ENCODE measurements around the gene RPP14.
"Not testable (repeated sequence)": the region's sequence is repeated elsewhere in the genome, so short reads cannot be mapped to it uniquely, and the experiment has no call there.

RPP14 gene

DNA sequence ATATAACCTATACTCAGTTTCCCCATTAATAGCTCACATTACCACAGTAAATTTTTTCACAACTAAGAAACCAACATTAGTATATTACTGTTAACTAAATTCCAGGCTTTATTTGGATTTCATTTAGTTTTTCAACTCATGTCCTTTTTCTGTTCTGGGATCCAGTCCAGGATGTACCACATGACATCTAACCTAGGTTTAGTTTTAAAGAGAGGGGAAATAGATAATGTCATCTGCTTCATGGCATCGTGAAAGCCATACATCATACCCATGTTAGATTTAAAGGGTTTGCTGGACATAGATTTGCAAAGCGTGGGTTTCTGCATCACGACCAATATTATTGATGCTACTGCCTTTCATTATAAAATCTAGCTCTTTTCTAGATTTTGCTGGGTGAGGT, 33.2 kb upstream of the RPP14 start:
- no peak for DNase-seq
- no peak overlapping the region for H3K27ac Mint-ChIP-seq
- TF ChIP-seq, protein P1, sequence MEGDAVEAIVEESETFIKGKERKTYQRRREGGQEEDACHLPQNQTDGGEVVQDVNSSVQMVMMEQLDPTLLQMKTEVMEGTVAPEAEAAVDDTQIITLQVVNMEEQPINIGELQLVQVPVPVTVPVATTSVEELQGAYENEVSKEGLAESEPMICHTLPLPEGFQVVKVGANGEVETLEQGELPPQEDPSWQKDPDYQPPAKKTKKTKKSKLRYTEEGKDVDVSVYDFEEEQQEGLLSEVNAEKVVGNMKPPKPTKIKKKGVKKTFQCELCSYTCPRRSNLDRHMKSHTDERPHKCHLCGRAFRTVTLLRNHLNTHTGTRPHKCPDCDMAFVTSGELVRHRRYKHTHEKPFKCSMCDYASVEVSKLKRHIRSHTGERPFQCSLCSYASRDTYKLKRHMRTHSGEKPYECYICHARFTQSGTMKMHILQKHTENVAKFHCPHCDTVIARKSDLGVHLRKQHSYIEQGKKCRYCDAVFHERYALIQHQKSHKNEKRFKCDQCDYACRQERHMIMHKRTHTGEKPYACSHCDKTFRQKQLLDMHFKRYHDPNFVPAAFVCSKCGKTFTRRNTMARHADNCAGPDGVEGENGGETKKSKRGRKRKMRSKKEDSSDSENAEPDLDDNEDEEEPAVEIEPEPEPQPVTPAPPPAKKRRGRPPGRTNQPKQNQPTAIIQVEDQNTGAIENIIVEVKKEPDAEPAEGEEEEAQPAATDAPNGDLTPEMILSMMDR (IDR thresholded peaks at IDR 0.05): no peak
- peaks cover 5% of the 10 kb centered on the region for H3K27me3 Mint-ChIP-seq (ENCODE audit: low read depth, poor library complexity)
- no peak overlapping the region for H3K4me3 Mint-ChIP-seq
- H3K36me3 Mint-ChIP-seq (ENCODE audit: low read depth): peaks cover 49% of the 10 kb centered on the region
- peaks cover 21% of the 10 kb centered on the region for H3K9me3 Mint-ChIP-seq
- no peaks in the 10 kb centered on the region for H3K4me1 Mint-ChIP-seq

DNA sequence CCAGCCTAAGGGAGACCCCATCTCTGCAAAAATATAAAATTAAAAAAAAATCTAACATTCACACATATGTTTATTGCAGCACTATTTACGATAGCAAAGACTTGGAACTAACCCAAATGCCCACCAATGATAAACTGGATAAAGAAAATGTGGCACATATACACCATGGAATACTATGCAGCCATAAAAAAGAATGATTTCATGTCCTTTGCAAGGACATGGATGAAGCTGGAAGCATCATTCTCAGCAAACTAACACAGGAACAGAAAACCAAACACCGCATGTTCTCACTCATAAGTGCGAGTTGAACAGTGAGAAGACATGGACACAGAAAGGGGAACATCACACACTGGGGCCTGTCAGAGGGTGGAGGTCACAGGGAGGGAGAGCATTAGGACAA, 32.7 kb upstream of the RPP14 start:
- not testable (repeated sequence) for H3K27ac Mint-ChIP-seq; DNase-seq; H3K4me3 Mint-ChIP-seq; H3K27me3 Mint-ChIP-seq (ENCODE audit: low read depth, poor library complexity); H3K4me1 Mint-ChIP-seq
- Mint-ChIP-seq H3K36me3 (ENCODE audit: low read depth) (peaks cover 54% of the 10 kb centered on the region), H3K9me3 (peaks cover 26% of the 10 kb centered on the region)

DNA sequence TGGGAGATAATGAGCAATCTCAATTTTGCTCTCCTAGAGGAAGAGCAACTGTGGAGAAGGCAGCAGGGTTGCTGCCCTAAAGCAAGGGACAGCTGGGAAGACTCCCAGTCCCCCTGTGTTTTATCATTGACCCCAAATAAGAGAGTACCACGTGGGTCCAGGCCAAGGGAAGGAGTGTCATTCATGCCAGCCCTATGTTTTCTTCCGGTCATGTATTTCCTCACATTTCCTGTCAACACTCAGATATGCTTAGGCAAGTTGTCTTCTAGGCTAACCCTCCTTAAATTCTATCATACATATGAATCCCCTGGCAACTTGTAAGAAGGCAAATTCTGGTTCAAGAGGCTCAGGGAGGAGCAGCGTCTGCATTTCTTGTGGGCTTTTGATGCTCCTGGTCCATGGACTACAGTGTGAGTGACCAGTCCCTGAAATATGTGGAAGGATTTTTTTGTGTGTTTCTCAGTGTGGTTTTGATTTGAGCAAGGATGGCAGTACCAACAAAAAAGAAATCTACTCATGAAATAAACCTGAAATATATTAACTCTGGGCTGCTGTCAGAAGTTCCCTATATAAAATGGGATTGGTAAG, 31.9 kb upstream of the RPP14 start:
- no peaks in the 10 kb centered on the region for H3K4me1 Mint-ChIP-seq
- no peak for DNase-seq
- H3K9me3 Mint-ChIP-seq: peaks cover 29% of the 10 kb centered on the region
- TF ChIP-seq, protein P1 (IDR thresholded peaks at IDR 0.05): no peak
- no peak overlapping the region for H3K4me3 Mint-ChIP-seq
- H3K27me3 Mint-ChIP-seq (ENCODE audit: low read depth, poor library complexity): peaks cover 5% of the 10 kb centered on the region
- no peak overlapping the region for H3K27ac Mint-ChIP-seq
- peaks cover 61% of the 10 kb centered on the region for H3K36me3 Mint-ChIP-seq (ENCODE audit: low read depth)

DNA sequence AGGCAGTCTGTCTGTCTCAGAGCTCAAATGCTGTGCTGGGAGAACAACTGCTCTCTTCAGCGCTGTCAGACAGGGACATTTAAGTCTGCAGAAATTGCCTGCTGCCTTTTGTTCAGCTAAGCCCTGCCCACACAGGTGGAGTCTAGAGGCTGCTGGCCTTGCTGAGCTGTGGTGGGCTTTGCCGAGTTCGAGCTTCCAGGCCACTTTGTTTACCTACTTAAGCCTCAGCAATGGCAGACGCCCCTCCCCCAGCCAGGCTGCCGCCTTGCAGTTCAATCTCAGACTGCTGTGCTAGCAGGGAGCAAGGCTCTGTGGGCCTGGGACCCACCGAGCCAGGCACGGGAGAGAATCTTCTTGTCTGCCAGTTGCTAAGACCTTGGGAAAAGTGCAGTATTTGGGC, 25.0 kb upstream of the RPP14 start:
- H3K36me3 Mint-ChIP-seq (ENCODE audit: low read depth): peaks cover 78% of the 10 kb centered on the region
- no peak overlapping the region for H3K27ac Mint-ChIP-seq
- peaks cover 3% of the 10 kb centered on the region for H3K27me3 Mint-ChIP-seq (ENCODE audit: low read depth, poor library complexity)
- H3K4me1 Mint-ChIP-seq: peaks cover 7% of the 10 kb centered on the region
- no peak for DNase-seq
- H3K9me3 Mint-ChIP-seq: peaks cover 36% of the 10 kb centered on the region
- no peak overlapping the region for H3K4me3 Mint-ChIP-seq
- TF ChIP-seq, protein P1 (IDR thresholded peaks at IDR 0.05): no peak

DNA sequence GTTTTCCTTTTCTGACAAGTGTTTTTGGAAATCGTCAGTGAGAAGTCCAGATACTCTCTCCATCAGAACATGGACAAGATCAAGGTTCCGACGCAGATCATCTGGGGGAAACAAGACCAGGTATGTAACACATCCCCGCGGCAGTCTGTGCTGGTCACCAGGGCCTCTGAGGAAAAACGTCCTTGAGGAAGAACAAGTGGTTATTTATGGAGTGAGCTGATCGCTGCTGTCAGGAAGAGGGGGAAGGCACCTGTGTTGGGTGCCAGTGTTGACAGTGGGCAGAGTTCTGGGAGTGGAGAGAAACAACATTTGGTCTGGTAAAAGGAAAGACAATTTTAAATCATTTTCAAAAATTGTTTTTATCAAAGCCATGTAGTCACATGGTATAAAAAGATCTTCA, 20.7 kb upstream of the RPP14 start:
- Mint-ChIP-seq H3K27me3 (ENCODE audit: low read depth, poor library complexity) (peaks cover 6% of the 10 kb centered on the region), H3K9me3 (peaks cover 15% of the 10 kb centered on the region)
- TF ChIP-seq, protein P1 (IDR thresholded peaks at IDR 0.05): no peak

DNA sequence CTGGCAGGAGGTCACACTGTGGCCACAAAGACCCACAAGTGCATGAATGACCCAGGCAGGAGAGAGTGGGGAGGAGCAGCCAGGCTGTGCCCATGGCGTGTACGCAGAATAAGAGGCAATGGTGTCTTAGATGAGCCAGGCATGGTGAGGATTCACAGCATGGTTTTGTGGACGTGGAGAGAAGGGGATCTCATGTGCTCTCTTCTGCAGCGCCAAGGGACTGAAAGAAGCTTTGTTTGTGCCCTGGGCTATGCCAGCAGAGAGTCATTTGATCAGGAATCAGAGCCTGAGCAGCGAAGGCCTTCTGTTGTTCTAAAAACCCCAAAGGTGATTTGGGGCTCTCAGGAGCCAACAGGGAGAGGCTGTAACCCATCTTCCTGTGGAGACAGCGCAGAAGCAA, 18.7 kb upstream of the RPP14 start:
- Mint-ChIP-seq H3K4me1 (peaks cover 16% of the 10 kb centered on the region), H3K36me3 (ENCODE audit: low read depth) (peaks cover 46% of the 10 kb centered on the region), H3K27ac (no peak overlapping the region), H3K4me3 (no peak overlapping the region), H3K27me3 (ENCODE audit: low read depth, poor library complexity) (peaks cover 6% of the 10 kb centered on the region), H3K9me3 (peaks cover 27% of the 10 kb centered on the region)
- no peak for DNase-seq
- TF ChIP-seq, protein P1 (IDR thresholded peaks at IDR 0.05): no peak

More for the DNA sequence above, 20.7 kb upstream of the RPP14 start:
- peaks cover 7% of the 10 kb centered on the region for H3K4me1 Mint-ChIP-seq
- H3K4me3 Mint-ChIP-seq: no peak overlapping the region
- H3K27ac Mint-ChIP-seq: peak overlapping the region; percentile 52
- DNase-seq: no peak
- peaks cover 49% of the 10 kb centered on the region for H3K36me3 Mint-ChIP-seq (ENCODE audit: low read depth)
